GM12878 (cell line): ENCODE data around the gene PC.

Source experiments
- EP300 ChIP-seq, 2 experiments: fragments of 150-350 bp in 1 of 2; IDR thresholded peaks; 2 replicates each; pipeline ENCODE4 v1.6.1; 2011 to 2012; ENCODE audit warnings: low read depth in 2 of 2, low read length in 2 of 2, borderline replicate concordance in 1 of 2, improper control_type of control experiment in 1 of 2, inconsistent platforms in 1 of 2; ENCODE audit not compliant: control insufficient read depth in 1 of 2
- FOXM1 ChIP-seq: IDR thresholded peaks from 2 replicates; pipeline ENCODE4 v1.6.1; 2012; ENCODE audit warnings: low read depth, mild to moderate bottlenecking, inconsistent platforms, low read length, moderate library complexity
- SREBF2 ChIP-seq: IDR thresholded peaks from 2 replicates; pipeline ENCODE4 v1.6.1; 2012; ENCODE audit warnings: mild to moderate bottlenecking, low read length

- TF ChIP-seq FOXM1 (no peak), SREBF2 (no peak), EP300 (IDR thresholded peaks at IDR 0.05; ENCODE audit: borderline replicate concordance in 1 of 2, control insufficient read depth in 1 of 2, low read depth in 2 of 2, low read length in 2 of 2) (no peak)
Observed at GRCh38 chr11:66857927-66858185, 100.3 kb downstream of the PC start.
